Stomach (tissue), 19 donors: ENCODE measurements around the gene RIC1. TPM values are rescaled to one million over a fixed set of nuclear protein-coding genes. Genes with fewer than 3 reads are reported as not detected.
"Not testable (repeated sequence)": the region's sequence is repeated elsewhere in the genome, so short reads cannot be mapped to it uniquely, and the experiment has no call there.

Experiments
- DNase-seq, 2 donors: peaks; one replicate each; pipeline versions ENCODE4 v3.0.0 to v3.0.0-alpha.2; 2013 to 2019
- H3K27ac ChIP-seq, 5 donors: fragments of 200-600 bp in 4 of 5; sonication (generic) in 4 of 5; one replicate each; pipeline ENCODE4 v1.5.1; 2013 to 2019; ENCODE audit warnings: mild to moderate bottlenecking in 1 of 5, moderate library complexity in 1 of 5
- H3K27me3 ChIP-seq, 3 donors: fragments of 200-600 bp; sonication (generic); one replicate each; pipeline ENCODE4 v1.5.1; 2017 to 2019; ENCODE audit warnings: mixed run types in 1 of 3
- H3K36me3 ChIP-seq, 4 donors: fragments of 200-600 bp; sonication (generic); 1 replicate in 3 of 4; 2 replicates in 1 of 4; pipeline ENCODE4 v1.5.1; 2016 to 2019
- H3K4me1 ChIP-seq, 4 donors: fragments of 200-600 bp; sonication (generic); one replicate each; pipeline ENCODE4 v1.5.1; 2016 to 2019
- H3K4me3 ChIP-seq, 4 donors: fragments of 200-600 bp; sonication (generic) in 3 of 4; one replicate each; pipeline ENCODE4 v1.5.1; 2016 to 2019; ENCODE audit warnings: mild to moderate bottlenecking in 1 of 4
- H3K9me3 ChIP-seq, 4 donors: fragments of 200-600 bp; sonication (generic); one replicate each; pipeline ENCODE4 v1.5.1; 2016 to 2019
- EP300 ChIP-seq: sonication (generic); formaldehyde crosslinking; IDR thresholded peaks from one replicate; pipeline ENCODE4 v1.6.1; 2017; ENCODE audit warnings: antibody characterized with exemption
- POLR2A ChIP-seq, 4 donors: fragments of 450-650 bp; IDR thresholded peaks; one replicate each; pipeline ENCODE4 v1.6.1; 2016; ENCODE audit warnings: antibody characterized with exemption in 4 of 4, control low read depth in 2 of 4, mild to moderate bottlenecking in 1 of 4, moderate library complexity in 1 of 4
- POLR2AphosphoS5 ChIP-seq, 3 donors: sonication (generic); formaldehyde crosslinking; IDR thresholded peaks; one replicate each; pipeline ENCODE4 v1.6.1; 2016; ENCODE audit warnings: antibody characterized with exemption in 3 of 3
- WGBS, 5 donors: extraction: QIAGEN DNeasy Blood & Tissue Kit in 3 of 5; methylation state at CpG; one replicate each; pipeline versions ENCODE4 v1.1.5 to v1.1.7; 2013 to 2018; 5-methylcytosine and 5-hydroxymethylcytosine counted together
- intact Hi-C: fragments of 100-400 bp; cut with DNase I; formaldehyde crosslinking; loops from one replicate; pipeline ENCODE4 v1.15.1; 2023; ENCODE audit warnings: low total_unique reads
- long read RNA-seq, 10 donors: transcript quantifications; one replicate each; lab custom pipeline, GENCODE V29; 2026
- polyA plus RNA-seq, 3 donors: library from polyadenylated mRNA; stranded (reverse); fragments of 200-250 nt; gene quantifications; one replicate each; pipeline ENCODE4 v1.2.3, GENCODE V29; 2013
- total RNA-seq, 5 donors: library from RNA; depleted of rRNA; stranded (reverse); fragments of >200 nt; gene quantifications; one replicate each; pipeline versions ENCODE4 v1.1.0 to v1.2.3, GENCODE V29; 2014 to 2016
- TF ChIP-seq, protein P1 (sequence below), 7 experiments: fragments of 450-650 bp in 4 of 7; fragments of 200-600 bp in 3 of 7; sonication (generic) in 3 of 7; IDR thresholded peaks; one replicate each; pipeline ENCODE4 v1.5.1; 2016 to 2019; ENCODE audit warnings: antibody characterized with exemption in 7 of 7, control low read depth in 2 of 7, mild to moderate bottlenecking in 1 of 7
- donor health status: healthy with polysubstance abuse.
- donor health status: Bipolar disorder and iron deficiency.
- donor health status: healthy.

The RIC1 gene, protein sequence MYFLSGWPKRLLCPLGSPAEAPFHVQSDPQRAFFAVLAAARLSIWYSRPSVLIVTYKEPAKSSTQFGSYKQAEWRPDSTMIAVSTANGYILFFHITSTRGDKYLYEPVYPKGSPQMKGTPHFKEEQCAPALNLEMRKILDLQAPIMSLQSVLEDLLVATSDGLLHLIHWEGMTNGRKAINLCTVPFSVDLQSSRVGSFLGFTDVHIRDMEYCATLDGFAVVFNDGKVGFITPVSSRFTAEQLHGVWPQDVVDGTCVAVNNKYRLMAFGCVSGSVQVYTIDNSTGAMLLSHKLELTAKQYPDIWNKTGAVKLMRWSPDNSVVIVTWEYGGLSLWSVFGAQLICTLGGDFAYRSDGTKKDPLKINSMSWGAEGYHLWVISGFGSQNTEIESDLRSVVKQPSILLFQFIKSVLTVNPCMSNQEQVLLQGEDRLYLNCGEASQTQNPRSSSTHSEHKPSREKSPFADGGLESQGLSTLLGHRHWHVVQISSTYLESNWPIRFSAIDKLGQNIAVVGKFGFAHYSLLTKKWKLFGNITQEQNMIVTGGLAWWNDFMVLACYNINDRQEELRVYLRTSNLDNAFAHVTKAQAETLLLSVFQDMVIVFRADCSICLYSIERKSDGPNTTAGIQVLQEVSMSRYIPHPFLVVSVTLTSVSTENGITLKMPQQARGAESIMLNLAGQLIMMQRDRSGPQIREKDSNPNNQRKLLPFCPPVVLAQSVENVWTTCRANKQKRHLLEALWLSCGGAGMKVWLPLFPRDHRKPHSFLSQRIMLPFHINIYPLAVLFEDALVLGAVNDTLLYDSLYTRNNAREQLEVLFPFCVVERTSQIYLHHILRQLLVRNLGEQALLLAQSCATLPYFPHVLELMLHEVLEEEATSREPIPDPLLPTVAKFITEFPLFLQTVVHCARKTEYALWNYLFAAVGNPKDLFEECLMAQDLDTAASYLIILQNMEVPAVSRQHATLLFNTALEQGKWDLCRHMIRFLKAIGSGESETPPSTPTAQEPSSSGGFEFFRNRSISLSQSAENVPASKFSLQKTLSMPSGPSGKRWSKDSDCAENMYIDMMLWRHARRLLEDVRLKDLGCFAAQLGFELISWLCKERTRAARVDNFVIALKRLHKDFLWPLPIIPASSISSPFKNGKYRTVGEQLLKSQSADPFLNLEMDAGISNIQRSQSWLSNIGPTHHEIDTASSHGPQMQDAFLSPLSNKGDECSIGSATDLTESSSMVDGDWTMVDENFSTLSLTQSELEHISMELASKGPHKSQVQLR (N-terminal part only)
- total RNA-seq (10 to 100 TPM in 4 of 5 donors, 1 to 10 TPM in 1; 6.4 to 67.9 (median 38.8) TPM), polyA plus RNA-seq (1 to 10 TPM; 3.2 to 3.8 (median 3.2) TPM)
- long read RNA-seq, donor 1 = 0 reads
- long read RNA-seq, donor 2, partial matches to known transcripts = 7 of 7 reads
- long read RNA-seq, donor 2, other reads (novel, unspliced or antisense) = 0 of 7 reads
- long read RNA-seq, donor 3 = 0 reads
- long read RNA-seq, donor 4 = 0 reads
- long read RNA-seq, donor 5 = 0 reads
- long read RNA-seq, donor 6, partial matches to known transcripts = 12 of 12 reads
- long read RNA-seq, donor 6, other reads (novel, unspliced or antisense) = 0 of 12 reads
- long read RNA-seq, donor 7, full-length matches to known transcripts = 1 of 1 reads
- long read RNA-seq, donor 7, partial matches to known transcripts = 0 of 1 reads
- long read RNA-seq, donor 7, other reads (novel, unspliced or antisense) = 0 of 1 reads
- long read RNA-seq, donor 8, full-length matches to known transcripts = 1 of 7 reads
- long read RNA-seq, donor 8, partial matches to known transcripts = 6 of 7 reads
- long read RNA-seq, donor 8, other reads (novel, unspliced or antisense) = 0 of 7 reads
- long read RNA-seq, donor 9 = 0 reads
- long read RNA-seq, donor 10 = 0 reads

DNA sequence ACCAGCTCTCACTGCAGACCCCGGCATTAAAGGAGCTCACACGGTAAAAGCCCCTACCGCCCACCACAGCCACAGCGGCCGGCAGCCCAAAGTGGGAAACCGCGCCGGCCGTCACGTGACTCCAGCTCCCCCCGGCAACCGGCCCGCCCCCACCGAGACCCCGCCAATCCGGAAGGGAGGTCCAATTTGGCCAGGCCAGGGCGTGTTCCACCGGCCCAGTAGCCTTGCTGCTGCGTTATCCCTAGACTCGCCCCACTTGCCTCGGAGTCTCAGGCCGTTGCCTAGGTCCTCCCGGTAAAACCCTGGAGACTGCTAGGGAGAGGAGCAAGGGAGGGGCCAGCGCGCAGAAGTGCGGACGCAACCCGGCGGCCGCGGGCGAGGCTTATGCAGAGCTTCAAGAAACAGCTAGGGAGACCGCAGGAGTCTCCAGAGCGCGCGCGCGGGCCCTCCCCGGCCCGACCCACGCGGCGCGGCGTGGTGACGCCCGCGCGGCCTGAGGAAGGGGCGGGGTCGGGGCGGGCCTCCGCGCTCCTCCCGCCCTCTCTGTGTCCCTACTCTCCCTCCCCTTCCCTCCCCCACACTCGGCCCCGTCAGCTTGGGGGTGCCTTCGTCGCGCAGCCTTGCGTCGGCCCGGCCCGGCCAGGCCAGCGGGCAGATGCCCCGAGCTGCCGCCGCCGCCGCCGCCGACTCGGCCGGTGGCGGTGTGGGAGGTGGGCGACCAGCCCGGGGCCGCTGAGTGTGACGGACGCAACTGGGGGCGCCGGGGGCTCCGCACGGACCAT is at the start of gene RIC1:
RIC1 (plus strand) TSS at position 578 of the 782 bp plus-strand sequence; CDS start at position 781, 203 bp downstream.
- TF ChIP-seq POLR2AphosphoS5 (IDR thresholded peaks at IDR 0.05) (peak; percentile 68 to 90 (median 88)), EP300 (no peak), POLR2A (IDR thresholded peaks at IDR 0.05) (peak in 1 of 4 donors; percentile 77)
- TF ChIP-seq, protein P1, sequence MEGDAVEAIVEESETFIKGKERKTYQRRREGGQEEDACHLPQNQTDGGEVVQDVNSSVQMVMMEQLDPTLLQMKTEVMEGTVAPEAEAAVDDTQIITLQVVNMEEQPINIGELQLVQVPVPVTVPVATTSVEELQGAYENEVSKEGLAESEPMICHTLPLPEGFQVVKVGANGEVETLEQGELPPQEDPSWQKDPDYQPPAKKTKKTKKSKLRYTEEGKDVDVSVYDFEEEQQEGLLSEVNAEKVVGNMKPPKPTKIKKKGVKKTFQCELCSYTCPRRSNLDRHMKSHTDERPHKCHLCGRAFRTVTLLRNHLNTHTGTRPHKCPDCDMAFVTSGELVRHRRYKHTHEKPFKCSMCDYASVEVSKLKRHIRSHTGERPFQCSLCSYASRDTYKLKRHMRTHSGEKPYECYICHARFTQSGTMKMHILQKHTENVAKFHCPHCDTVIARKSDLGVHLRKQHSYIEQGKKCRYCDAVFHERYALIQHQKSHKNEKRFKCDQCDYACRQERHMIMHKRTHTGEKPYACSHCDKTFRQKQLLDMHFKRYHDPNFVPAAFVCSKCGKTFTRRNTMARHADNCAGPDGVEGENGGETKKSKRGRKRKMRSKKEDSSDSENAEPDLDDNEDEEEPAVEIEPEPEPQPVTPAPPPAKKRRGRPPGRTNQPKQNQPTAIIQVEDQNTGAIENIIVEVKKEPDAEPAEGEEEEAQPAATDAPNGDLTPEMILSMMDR (IDR thresholded peaks at IDR 0.05) = peak in 1 of 7 experiments; percentile 10
- peak within 1 kb of the TSS; percentile 84 to 99 (median 94) for H3K4me3 ChIP-seq
- no peaks in the 10 kb centered on the region for H3K9me3 ChIP-seq
- intact Hi-C loops = no loop called here
- no peaks in the 10 kb centered on the region for H3K27me3 ChIP-seq
- peaks cover 24 to 74% (median 48%) of the 10 kb centered on the region in 4 donors for H3K4me1 ChIP-seq
- peak within 1 kb of the TSS; percentile 97 to 99 (median 98) for H3K27ac ChIP-seq
- no peaks in the 10 kb centered on the region for H3K36me3 ChIP-seq
- 0 to 1% (median 1%) methylated on average over 29 to 84 of the region's 84 CpGs for WGBS, 5 donors
- peak; percentile 91 to 97 for DNase-seq

DNA sequence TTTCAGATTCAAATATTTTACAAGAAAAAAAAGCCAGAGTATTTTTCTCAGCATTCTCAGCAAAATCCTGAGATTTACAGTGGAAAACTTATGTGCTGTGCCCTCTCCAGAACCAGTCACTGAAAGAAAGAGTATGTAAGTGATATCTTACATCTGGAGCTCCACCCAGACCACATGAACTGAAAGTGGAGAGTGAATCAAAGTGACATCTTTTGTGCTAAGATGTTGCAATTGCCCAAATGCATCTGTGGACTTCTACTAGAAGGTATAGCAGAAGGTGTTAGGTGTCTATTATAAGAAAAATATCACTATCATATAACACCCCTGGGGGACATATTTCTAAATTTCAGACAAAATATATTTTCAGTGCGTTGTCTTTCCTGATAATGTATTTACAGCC is 49.0 kb upstream of the RIC1 start:
- Histone ChIP-seq H3K36me3 (no peaks in the 10 kb centered on the region), H3K27me3 (no peaks in the 10 kb centered on the region), H3K4me3 (no peak overlapping the region), H3K27ac (no peak overlapping the region), H3K4me1 (no peaks in the 10 kb centered on the region), H3K9me3 (no peaks in the 10 kb centered on the region)
- no peak for DNase-seq
- intact Hi-C loops = loop anchor here (10.0 kb wide), 1 partner anchor 115 kb away; no protein-coding TSS in a partner anchor
- WGBS, 5 donors = 93 to 100% (median 99%) methylated on average over 1 of the region's 1 CpG
- TF ChIP-seq POLR2AphosphoS5 (IDR thresholded peaks at IDR 0.05) (no peak), EP300 (no peak), POLR2A (IDR thresholded peaks at IDR 0.05) (no peak)
- TF ChIP-seq, protein P1 (IDR thresholded peaks at IDR 0.05) = no peak

DNA sequence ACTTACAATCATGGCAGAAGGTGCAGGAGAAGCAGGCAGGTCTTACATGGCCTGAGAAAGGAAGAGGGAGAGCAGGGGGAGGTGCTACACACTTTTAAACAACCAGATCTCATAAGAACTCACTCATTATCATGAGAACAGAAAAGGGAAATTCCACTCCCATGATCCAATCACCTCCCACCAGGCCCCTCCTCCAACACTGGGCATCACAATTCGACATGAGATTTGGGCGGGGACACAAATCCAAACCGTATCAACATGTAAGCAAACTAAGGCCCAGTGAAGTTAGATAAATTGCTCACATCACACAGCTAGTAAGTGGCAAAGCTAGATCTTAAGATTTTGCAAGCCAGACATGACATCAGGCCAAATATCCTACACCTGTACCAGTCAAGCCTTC is 48.3 kb upstream of the RIC1 start:
- intact Hi-C loops = loop anchor here (10.0 kb wide), 1 partner anchor 116 kb away; no protein-coding TSS in a partner anchor
- H3K4me3 ChIP-seq = no peak overlapping the region
- TF ChIP-seq, protein P1 (IDR thresholded peaks at IDR 0.05) = no peak
- TF ChIP-seq EP300 (no peak), POLR2AphosphoS5 (IDR thresholded peaks at IDR 0.05) (no peak), POLR2A (IDR thresholded peaks at IDR 0.05) (no peak)
- DNase-seq = no peak
- WGBS, 5 donors = 67 to 76% (median 73%) methylated on average over 3 of the region's 3 CpGs
- H3K9me3 ChIP-seq = no peaks in the 10 kb centered on the region
- no peak overlapping the region for H3K27ac ChIP-seq
- no peaks in the 10 kb centered on the region for H3K27me3 ChIP-seq
- no peaks in the 10 kb centered on the region for H3K36me3 ChIP-seq
- H3K4me1 ChIP-seq = no peaks in the 10 kb centered on the region

DNA sequence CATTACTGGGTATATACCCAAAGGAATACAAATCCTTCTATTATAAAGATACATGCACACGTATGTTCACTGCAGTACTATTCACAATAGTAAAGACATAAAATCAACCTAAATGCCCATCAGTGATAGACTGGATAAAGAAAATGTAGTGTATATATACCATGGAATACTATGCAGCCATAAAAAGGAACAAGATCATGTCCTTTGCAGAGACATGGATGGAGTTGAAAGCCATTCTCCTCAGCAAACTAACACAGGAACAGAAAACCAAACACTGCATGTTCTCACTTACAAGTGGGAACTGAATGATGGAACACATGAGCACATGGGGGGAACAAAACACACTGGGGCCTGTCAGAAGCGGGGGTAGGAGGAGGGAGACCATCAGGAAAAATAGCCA is 47.2 kb upstream of the RIC1 start:
- DNase-seq, H3K9me3 ChIP-seq, H3K27me3 ChIP-seq, H3K4me1 ChIP-seq, H3K36me3 ChIP-seq, H3K4me3 ChIP-seq, H3K27ac ChIP-seq: not testable (repeated sequence)
- intact Hi-C loops = loop anchor here (10.0 kb wide), 1 partner anchor 117 kb away; no protein-coding TSS in a partner anchor
- WGBS, 5 donors = 83 to 97% (median 96%) methylated on average over 2 of the region's 2 CpGs
